Measurements from ENCODE around the gene PDE4D.

- TF ChIP-seq SIN3A (IDR thresholded peaks at IDR 0.05; ENCODE audit: borderline replicate concordance, insufficient read depth, low read length) (no peak), TAF1 (IDR thresholded peaks at IDR 0.05; ENCODE audit: borderline replicate concordance, insufficient read depth, low read length) (no peak)
These were observed 253.1 kb downstream of the PDE4D start for GRCh38 chr5:59640411-59640810.
